HFF-Myc (cell line): ENCODE measurements around the gene SCUBE1.

Experiments
- DNase-seq: peaks from one replicate; pipeline ENCODE4 v3.0.0-alpha.2; 2011; ENCODE audit warnings: low read depth; ENCODE audit errors: extremely low read depth
- H3K4me3 ChIP-seq: replicated peaks from 2 replicates; pipeline ENCODE4 v1.5.1; 2011; ENCODE audit warnings: low read depth, mild to moderate bottlenecking, control low read depth, low read length
- TF ChIP-seq, protein P1 (sequence below): IDR thresholded peaks from 2 replicates; pipeline ENCODE4 v1.5.1; 2012; ENCODE audit warnings: mild to moderate bottlenecking, low read depth, low read length, control low read depth; ENCODE audit errors: missing control alignments

Gene SCUBE1

DNA sequence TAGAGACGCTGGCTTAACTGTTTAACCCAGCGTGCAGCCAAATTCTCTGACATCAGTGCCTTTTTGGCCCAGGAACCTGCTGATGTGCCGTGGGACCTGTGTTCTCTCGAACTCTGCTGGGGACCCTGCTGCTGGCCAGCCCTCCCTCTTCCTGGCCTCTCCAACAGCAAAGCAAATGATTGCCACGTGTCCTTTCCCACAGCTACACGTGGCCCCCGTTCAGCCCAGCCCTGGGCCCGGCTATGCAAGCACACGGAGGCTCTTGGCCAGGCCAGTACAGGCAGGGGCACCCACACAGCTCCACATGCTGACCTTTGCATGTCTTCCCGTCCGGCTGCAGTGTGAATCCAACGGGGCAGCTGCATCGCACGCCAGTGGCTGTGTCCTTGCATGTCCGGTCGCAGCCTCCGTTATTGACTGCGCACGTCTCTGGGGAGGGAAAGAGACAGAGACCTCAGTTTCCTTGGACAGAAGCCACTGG lies 104.6 kb downstream of the SCUBE1 start:
- H3K4me3 ChIP-seq, result no peak overlapping the region
- TF ChIP-seq, protein P1, sequence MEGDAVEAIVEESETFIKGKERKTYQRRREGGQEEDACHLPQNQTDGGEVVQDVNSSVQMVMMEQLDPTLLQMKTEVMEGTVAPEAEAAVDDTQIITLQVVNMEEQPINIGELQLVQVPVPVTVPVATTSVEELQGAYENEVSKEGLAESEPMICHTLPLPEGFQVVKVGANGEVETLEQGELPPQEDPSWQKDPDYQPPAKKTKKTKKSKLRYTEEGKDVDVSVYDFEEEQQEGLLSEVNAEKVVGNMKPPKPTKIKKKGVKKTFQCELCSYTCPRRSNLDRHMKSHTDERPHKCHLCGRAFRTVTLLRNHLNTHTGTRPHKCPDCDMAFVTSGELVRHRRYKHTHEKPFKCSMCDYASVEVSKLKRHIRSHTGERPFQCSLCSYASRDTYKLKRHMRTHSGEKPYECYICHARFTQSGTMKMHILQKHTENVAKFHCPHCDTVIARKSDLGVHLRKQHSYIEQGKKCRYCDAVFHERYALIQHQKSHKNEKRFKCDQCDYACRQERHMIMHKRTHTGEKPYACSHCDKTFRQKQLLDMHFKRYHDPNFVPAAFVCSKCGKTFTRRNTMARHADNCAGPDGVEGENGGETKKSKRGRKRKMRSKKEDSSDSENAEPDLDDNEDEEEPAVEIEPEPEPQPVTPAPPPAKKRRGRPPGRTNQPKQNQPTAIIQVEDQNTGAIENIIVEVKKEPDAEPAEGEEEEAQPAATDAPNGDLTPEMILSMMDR, result no peak

GRCh38 chr22:43237280-43237679 lies 105.9 kb downstream of the SCUBE1 start:
- TF ChIP-seq, protein P1, result no peak
- no peak for DNase-seq
- H3K4me3 ChIP-seq, result no peak overlapping the region

More for the DNA sequence above, 104.6 kb downstream of the SCUBE1 start:
- no peak for DNase-seq

DNA sequence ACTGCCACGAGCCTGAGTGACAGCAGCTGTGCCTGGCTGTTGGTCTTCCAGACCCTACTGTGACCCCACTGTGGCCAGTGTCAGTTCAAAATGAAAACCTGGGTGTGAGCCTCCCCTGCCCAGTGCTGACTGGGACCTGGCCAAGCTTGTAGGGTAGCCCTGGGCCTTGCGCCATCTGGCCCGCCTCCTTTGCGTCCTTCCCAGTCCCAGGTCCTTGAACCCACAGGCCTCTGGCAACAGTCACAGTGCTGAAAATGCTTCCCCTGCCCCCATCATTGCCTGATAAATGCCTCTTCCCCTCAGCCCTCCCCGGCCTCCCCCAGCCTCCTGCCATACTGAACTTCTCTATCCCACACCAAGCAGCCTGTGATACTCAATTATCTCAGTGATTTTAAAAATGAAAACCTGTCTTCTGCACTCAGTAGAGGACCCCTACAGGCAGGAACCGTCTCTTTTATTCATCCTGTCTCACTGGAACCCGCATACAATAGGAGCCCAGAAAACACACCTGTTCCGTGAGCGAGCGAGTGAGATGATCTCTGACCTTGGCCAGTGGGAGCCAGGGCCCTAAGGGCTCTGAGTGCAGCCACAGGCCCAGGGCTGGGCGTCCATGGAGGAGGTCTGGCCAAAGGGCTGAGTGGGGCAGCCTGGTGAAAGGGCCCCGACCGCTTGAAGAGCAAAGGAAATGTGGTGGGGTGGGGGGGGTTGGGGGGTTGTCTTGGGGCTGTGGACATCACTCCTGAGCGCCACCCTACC lies 106.6 kb downstream of the SCUBE1 start:
- TF ChIP-seq, protein P1, result no peak
- no peak overlapping the region for H3K4me3 ChIP-seq
- DNase-seq, result no peak

GRCh38 chr22:43235445-43236409 lies 107.4 kb downstream of the SCUBE1 start:
- DNase-seq, result no peak
- TF ChIP-seq, protein P1, result no peak
- H3K4me3 ChIP-seq, result no peak overlapping the region

DNA sequence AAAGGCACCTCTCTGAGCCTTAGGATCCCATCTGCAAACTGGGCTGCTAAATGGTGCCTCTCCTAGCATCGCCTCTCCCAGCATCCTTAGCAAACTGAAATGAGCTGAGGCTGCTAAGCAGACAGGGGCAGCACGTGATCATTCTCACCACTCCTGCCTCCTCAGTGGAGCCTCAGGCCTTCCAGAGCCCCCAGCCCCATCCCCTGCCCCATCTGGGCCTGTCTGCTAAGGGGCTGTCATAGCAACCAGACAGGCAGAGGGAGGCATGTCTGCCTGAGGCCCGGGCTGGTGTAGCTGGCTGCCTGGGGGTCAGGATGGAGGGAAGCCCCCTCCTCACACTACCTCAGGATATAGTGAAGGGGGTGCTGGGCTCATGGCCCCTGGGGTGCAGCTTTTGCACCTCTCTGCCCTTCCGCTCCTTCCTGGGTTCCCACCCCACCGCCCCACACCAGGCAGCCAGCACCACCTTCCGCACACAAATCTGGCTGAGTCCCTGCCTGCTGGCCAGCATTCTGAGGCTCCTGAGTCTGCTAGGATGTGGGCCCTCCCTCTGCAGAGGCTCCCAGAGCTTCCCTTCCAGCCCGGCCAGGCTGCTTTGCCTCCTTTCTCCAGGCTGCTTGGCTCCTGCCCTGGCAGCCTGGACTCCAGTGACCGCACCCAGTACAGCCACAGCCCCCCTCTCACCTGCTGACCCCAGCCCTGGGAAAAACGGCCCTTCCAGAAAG lies 108.7 kb downstream of the SCUBE1 start:
- DNase-seq, result no peak
- H3K4me3 ChIP-seq, result no peak overlapping the region
- TF ChIP-seq, protein P1, result no peak

GRCh38 chr22:43233529-43233928 lies 109.6 kb downstream of the SCUBE1 start:
- no peak overlapping the region for H3K4me3 ChIP-seq
- TF ChIP-seq, protein P1, result no peak
- no peak for DNase-seq
